ENCODE data around the gene RSL1D1.
"Not testable (repeated sequence)": the region's sequence is repeated elsewhere in the genome, so short reads cannot be mapped to it uniquely, and the experiment has no call there.

RSL1D1 gene

DNA sequence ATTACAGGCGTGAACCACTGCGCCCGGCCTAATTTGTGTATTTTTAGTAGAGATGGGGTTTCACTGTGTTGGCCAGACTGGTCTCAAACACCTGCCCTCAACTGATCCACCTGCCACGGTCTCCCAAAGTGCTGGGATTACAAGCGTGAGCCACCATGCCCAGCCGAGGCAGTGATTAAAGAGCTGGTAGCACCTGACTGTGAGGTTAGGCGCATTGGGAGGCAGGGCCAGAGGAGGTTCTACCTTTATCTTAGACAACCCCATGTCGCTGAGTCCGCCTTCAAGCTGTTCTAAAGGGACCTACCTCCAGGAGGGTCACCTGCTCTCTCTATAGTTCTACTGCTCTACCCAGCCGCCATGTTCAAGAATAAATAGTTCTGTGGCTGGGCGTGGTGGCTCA is 8.1 kb downstream of the RSL1D1 start:
- no peak for FAIRE-seq

DNA sequence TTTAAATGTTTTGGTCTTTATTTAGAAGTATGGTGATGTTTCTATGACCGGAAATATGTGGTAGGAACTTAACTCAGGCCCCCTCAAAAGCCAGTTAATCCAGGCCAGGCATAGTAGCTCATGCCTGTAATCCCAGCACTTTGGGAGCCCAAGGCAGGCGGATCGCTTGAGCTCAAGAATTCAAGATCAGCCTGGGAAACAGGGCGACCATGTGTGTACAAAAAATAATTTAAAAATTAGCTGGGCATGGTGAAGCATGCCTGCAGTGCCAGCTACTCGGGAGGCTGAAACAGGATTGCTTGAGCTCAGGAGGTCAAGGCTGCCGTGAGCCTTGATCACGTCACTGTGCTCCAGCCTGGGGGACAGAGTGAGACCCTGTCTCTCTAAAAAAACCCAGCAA is 10.3 kb downstream of the RSL1D1 start:
- FAIRE-seq = no peak

DNA sequence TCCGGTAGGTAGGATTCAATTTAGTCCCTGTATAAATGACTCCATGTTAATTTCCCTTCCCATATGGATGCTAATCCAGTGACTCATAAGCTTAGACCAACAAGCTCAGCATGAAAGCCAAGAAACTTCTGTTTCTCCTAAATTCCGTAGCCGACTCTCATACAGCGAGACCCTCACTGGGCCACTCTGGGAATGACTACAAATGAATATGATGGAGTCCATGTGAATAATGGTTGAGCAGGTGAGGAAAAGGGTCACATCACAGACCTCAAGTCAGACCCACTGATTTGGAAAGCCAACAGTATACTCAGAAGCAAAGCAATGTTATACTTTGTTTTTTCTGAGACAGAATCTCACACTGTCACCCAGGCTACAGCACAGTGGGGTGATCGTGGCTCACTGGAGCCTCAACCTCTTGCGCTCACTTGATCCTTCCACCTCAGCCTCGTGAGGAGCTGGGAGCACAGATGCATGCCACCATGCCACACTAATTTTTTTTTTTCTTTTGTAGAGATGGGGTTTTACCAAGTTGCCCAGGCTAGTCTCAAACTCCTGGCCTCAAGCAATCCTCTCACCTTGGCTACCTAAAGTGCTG is 14.6 kb downstream of the RSL1D1 start:
- no peak for FAIRE-seq

DNA sequence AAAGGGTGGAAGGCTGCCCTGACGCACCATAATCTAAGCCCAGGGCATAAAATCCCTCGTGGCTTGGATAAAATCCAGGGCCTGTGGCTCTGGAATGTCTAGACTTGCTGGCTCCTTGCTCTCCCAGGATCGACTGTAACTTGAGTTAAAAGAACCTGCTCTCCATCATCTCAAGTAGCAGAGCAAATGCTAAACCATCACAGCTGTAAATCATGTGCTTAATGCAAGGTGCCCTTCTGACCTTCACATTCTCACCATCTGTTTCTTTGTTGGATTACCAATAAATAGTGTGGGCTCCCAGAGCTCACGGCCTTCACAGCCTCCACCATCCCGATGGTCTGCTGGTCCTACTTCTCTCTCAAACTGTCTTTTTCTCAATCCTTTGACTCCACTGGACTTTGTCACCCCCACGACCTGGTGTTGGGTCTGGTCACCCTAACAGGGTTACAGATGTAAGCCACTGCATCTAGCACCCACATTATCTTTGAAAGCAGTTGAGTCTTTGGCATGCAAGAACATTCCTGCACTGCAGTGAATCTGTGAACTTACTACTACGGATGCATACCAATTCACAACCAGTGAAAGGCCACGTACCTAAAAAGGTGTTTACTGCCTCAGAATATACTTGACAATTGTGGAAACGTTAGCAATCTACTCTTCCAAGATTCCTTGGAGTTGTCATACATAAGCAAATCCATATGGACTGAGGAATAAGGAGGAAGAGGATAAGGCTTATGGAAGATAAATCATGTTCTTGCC is 15.3 kb downstream of the RSL1D1 start:
- no peak for FAIRE-seq

DNA sequence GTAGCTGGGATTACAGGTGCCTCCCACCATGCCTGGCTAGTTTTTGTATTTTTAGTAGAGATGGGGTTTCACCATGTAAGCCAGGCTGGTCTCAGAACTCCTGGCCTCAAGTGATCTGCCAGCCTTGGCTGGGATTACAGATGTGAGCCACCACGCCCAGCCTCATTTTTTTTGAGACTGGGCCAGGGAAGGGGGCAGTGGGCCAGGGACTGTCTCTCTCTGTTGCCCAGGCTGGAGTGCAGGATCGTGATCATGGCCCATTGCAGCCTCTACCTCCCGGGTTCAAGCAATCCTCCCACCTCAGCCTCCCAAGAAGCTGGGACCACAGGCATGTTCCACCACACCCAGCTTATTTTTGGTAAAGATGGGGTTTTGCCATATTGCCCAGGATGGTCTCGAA is 16.0 kb downstream of the RSL1D1 start:
- FAIRE-seq = no peak

DNA sequence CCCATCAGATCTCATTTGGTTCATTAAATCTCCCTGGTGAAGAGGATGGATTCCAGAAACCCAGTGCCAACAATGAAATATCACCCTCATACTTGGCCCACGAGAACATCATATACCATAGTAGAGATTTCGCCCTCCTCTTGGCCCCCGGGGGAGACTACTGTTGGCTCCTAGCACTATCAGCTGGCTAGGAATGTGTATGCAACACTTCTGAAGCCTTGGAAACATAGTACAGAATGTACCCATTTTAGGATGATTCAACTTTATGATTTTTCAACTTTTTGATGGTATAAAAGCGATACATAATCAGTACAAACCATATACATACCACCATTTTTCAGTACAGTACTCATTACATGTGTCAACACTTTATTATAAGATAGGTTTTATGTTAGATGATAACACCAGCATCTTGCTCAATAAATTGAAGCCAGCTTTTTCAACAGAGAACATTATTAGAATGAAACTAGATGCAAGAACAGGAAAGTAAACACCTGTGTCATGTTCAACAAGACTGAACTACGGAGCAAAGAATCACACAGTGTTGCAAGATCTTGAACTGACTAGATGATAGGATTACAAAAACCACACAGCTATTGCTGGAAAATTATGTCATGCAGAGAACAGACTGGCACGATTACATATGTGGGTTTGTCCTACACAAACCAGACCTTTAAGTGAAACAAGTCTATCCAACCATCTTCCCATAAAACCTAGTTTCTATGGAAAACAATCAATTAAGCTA is 17.2 kb downstream of the RSL1D1 start:
- no peak for FAIRE-seq

DNA sequence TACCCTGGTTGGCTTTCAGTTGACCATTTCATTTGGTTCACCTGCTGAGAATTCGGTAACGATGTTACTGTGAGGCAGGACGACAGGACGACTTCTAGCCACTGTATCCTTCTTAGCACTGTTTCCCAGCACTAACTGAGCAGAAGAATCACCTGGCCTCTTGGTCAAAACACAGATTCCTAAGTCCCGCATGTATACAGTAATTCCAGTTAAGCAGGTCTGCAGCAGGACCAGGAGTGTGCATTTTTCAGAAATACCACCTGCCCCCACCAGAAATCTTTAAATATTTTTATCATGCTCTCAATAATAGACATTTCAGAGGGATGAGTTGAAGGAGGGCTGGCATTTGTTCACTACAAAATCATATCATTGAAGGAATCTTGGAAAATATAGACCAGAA is 22.6 kb downstream of the RSL1D1 start:
- no peak for FAIRE-seq

DNA sequence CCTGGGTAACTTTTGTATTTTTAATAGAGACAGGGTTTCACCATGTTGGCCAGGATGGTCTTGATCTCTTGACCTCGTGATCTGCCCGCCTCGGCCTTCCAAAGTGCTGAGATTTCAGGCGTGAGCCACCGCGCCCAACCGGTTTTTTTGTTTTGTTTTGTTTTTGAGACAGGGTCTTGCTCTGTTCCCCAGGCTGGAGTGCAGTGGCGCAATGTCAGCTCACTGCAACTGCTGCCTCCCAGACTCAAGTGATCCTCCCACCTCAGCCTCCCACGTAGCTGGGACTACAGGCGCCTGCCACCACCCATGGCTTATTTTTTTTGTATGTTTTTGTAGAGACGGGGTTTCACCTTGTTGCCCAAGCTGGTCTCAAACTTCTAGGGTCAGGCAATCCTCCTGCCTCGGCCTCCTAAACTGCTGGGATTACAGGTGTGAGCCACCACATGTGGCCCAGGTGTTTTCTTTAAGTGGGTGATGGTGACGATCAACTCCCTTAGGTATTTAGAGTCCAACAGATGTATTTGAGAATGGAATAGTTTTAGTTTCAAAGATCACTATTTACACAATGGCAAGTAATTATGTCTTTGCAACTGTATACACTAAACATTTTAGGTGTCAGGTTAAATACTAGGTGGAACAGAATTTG is 25.7 kb downstream of the RSL1D1 start:
- not testable (repeated sequence) for FAIRE-seq

DNA sequence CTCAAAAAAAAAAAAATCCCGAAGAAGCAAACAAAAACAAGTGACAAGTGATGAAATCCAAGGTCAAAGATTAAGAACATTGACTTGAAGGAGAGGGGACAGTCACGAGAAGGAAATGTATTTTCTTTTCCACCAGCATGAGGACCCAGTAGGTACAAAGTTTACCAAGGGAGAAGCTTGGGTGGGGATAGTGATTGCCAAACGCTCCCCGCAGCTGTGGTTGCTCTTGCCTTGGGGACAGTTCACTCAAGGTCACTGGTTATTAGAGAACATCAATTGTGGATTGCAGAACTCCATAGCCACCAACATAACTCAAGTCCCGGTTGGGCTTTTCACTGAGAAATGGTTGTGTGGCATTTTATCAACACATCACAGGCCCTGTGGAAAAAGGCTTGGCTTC is 27.0 kb downstream of the RSL1D1 start:
- no peak for FAIRE-seq

DNA sequence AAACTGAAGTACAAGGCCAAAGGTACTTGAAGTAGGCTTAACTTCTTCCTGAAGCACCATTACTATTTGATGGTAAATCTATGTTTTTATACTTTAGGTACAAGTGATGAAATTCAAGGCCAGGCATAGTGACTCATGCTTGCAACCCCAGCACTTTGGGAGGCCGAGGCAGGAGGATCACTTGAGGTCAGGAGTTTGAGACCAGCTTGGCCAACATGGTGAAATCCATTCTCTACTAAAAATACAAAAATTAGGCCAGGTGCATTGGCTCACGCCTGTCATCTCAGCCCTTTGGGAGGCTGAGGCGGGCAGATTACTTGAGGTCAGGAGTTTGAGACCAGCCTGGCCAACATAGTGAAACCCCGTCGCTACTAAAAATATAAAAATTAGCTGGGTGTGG is 27.7 kb downstream of the RSL1D1 start:
- not testable (repeated sequence) for FAIRE-seq

DNA sequence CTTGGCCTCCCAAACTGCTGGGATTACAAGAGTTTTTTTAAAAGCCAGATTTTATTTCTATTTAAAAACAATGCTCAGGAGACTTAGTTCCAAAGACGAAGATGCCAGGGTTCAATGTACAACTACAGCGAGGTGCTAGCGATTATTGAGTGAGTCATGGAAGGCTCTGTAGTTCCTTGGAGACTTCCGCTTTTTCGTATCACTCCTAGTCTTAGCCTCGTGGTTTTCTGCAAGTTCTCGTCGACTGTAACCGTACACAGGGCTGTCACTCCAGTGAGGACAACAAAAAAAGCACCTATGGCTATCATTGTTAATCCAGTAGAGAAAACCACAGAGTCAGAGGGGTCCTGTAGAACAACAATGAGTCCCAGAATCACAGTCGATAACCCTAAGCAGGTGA is 31.5 kb downstream of the RSL1D1 start:
- FAIRE-seq = no peak

DNA sequence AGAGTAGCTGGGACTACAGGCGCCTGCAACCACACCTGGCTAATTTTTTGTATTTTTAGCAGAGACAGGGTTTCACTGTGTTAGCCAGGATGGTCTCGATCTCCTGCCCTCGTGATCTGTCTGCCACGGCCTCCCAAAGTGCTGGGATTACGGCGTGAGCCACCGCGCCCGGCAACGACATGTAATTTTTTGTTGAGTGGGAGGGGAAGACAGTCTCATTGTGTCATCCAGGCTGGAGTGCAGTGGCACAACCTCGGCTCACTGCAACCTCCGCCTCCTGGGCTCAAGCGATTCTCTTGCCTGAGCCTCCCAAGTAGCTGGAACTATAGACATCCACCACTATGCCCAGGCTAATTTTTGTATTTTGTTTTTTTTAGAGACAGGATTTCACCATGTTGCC is 32.4 kb downstream of the RSL1D1 start:
- not testable (repeated sequence) for FAIRE-seq

DNA sequence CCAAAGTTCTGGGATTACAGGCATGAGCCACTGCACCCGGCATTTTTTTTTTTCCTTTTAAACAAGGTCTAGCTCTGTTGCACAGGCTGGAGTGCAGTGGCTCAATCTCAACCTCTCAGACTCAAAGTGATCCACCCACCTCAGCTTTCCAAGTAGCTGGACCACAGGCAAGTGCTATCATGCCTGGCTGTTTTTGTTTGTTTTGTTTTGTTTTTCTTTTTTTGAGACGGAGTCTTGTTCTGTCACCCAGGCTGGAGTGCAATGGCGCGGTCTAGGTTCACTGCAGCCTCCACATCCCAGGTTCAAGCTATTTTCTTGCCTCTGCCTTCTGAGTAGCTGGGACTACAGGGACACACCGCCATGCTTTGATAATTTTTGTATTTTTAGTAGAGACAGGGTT is 35.2 kb downstream of the RSL1D1 start:
- FAIRE-seq = no peak

DNA sequence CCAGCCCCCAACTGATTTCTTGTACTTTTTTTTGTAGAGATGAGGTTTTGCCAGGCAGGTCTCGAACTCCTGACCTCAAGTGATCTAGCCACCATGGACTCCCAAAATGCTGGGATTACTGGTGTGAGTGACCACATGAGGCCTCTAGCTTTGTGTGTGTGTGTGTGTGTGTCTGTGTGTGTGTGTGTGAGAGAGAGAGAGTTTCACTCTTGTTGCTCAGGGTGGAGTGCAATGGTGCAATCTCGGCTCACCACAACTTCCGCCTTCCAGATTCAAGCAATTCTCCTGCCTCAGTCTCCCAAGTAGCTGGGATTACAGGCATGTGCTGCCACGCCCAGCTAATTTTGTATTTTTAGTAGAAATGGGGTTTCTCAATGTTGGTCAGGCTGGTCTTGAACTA is 36.5 kb downstream of the RSL1D1 start:
- FAIRE-seq = not testable (repeated sequence)

DNA sequence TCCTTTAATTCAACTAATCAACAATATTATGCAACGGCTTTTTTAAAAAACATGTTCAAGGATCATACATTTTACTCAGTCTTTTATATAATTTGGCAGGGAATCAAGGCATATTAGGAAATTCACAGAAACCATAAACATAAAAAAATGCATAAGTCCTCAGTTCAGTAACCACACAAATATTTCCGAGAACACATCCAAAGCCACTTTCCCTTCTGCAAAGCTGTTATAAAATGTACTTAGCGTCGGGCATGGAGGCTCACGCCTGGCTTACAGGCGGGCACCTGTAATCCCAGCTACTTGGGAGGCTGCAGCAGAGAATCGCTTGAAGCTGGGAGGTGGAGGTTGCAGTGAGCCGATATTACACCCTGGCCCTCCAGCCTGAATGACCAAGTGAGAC is 44.6 kb downstream of the RSL1D1 start:
- FAIRE-seq = no peak

DNA sequence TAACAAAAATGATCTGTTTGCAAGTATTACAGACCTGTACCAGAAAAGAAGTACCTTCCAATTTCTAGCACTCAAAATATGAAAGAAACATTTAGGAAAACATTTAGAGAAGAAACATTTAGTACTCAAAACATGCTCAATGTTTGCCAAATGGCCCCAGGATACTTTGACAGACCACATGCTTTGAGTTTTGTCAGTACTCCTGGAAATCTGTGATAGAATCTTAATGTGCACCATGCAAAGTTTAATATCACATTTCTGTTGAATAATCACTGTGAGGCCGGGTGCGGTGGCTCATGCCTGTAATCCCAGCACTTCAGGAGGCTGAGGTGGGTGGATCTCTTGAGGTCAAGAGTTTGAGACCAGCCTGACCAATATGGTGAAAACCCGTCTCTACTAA is 45.8 kb downstream of the RSL1D1 start:
- no peak for FAIRE-seq

DNA sequence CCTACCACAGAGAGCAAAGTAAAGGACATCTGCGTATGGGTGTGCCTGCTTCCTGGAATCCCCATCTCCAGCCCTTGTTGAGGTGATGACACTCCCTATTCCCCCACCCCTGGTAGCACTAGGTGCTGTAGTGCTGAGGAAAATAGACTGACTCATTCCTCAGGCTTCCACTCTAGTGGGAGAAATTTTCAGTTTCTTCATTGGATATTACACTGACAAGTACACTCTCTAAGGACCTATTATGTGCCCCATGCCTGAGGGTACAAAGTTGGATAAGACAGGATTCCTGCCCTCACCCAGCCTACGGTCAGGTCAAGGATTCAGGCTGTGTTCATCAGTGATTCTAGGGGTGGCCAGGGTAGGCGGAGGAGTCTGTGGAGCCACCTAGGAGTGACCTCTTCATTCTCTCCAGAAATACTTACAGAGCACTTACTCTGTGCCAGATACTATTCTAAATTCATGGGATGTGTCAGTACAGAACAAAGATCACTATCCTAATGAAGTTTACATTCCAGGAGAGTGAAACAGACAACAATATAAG is 49.8 kb downstream of the RSL1D1 start:
- FAIRE-seq = no peak

DNA sequence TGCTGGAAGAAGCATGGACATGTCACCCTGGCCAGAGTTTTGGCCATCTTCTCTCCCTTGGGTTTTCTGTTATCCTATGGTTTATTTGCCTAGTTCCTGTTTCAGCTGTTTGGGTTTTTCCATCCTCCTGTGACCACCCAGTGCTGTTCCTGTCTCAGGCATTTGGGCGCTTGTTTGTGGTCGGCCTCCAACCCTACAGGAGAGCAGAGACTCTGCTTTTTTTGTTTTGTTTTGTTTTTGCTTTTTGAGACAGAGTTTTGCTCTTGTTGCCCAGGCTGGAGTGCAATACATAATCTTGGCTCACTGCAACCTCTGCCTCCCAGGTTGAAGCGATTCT is 51.0 kb downstream of the RSL1D1 start:
- FAIRE-seq = no peak

DNA sequence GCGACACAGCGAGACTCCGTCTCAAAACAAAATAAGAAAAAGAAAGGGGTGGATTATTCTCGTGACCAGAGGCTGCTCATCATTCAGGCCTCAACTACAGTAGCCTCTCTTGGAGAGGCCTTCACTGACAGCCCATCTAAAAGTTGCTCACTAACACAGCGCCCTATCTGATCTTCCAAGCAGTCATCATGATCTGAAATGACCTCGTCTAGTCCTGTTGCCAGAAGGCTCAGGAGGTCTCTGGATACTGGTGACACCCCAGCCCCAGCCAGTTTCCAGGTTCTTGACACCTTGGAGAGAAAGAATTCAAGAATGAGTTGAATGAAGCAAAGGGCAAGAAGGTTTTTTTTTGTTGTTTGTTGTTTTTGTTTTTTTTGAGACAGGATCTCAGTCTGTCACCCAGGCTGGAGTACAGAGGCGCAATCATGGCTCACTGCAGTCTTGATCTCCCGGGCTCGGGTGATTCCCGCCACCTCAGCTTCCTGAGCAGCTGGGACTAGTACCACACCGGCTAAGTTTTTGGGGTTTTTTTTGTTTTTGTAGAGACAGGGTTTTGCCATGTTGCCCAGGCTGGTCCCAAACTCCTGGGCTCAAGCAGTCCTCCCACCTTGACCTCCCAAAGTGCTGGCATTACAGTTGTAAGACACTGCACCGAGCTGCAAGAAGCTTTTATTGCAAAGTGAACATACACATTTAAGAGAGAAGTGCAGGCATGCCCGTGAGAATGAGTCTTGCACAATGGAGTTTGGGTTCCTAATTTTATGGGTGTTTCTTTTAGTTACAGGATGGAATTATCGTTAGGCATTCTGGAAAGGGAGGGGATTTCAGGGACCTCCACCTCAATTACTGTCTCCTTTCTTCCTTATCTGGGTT is 51.6 kb downstream of the RSL1D1 start:
- FAIRE-seq = no peak

DNA sequence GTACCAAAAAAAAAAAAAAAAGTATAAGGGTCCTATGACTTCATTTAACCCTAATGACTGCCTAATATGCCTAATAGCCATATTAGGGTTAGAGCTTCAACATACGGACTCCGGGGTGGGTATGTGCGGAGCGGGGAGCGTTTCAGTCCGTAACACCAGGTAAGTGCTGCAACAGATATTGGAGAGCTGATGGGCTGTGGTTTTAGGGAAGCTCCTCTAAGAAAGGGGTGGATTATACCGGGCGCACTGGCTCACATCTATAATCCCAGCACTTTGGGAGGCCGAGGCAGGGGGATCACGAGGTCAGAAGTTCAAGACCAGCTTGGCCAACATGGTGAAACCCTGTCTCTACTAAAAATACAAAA is 52.3 kb downstream of the RSL1D1 start:
- no peak for FAIRE-seq

DNA sequence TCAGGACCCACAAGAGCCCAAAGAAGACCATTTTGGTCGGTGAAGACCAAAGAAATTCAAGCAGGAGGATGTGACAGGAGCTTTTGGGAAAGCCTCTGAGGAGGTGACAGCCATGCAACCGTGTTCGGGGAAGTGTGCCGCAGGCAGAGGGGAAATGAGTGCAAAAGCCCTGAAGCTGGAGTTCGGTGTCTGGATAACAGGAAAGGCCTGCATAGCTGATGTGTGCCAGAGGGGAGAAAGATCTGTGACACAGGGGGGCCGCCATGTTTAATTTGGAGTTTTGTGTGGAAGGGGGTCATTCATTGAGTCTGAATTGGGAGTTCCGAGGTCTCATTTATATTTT is 53.4 kb downstream of the RSL1D1 start:
- FAIRE-seq = no peak

DNA sequence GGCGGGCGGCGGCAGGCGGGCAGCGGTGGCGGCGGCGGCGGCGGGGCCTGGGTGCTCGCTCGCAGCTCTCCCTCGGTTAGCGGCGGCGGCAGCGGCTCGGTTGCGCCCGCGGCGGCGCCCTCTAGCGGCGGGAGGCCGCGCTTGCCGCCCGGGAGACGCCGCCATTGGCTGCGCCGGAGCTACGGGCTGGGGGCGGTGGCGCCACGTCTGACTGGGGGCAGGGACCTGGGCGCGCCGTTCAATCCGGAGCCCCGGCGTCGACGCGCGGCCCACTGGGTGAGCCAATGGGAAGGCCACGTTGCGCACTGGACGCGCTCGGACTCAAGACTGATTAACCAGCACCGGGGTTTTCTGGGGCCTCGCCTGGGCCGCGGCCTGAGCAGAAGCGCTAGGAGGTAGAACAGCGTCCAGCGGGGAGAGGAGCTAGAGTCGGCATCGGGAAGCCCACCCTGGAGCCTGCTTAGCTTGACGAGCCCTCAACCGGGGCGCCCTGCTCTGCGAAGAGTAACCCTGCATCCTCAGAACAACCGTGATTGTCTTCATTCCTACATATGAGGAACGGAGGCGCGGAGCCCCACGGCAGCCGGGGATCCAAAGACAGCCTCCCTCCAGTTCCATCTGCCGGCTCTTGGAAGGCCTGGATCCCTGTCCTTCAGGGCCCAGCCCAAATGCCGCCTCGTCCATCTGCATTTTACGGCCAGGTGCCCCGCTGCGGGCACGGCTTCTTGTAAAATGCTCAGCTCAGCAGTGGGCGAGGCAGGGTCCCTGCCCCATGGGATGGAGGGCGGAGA is 54.0 kb downstream of the RSL1D1 start, which contains the start of gene ZC3H7A:
Gene ZC3H7A (minus strand): TSS at position 93 of the 791 bp plus-strand sequence. CDS start 14,904 bp downstream, outside the sequence.
- FAIRE-seq = no peak

All from islet of Langerhans (tissue), 1 donor.